GM21576 (cell line): ENCODE measurements around the gene CILP2.

Experiments
- ATAC-seq: cut with Tn5 transposase; IDR thresholded peaks from one replicate; pipeline ENCODE4 v1.9.1; 2021; ENCODE audit warnings: mild to moderate bottlenecking, moderate library complexity; ENCODE audit not compliant: unreplicated experiment

The CILP2 gene

GRCh38 chr19:19529783-19530422 is 8.2 kb upstream of the CILP2 start:
- ATAC-seq: no peak

GRCh38 chr19:19530423-19530804 is 7.7 kb upstream of the CILP2 start:
- no peak for ATAC-seq

GRCh38 chr19:19530889-19531288 is 7.2 kb upstream of the CILP2 start:
- ATAC-seq: no peak

GRCh38 chr19:19531951-19532805 is 5.9 kb upstream of the CILP2 start:
- ATAC-seq: no peak

- no peak for ATAC-seq
Measured at GRCh38 chr19:19532806-19533701, 5.0 kb upstream of the CILP2 start.

- ATAC-seq: no peak
Measured at GRCh38 chr19:19533841-19534240, 4.2 kb upstream of the CILP2 start.

- no peak for ATAC-seq
Measured at GRCh38 chr19:19534556-19535265, 3.4 kb upstream of the CILP2 start.

GRCh38 chr19:19535311-19536191 is 2.5 kb upstream of the CILP2 start:
- ATAC-seq: no peak

GRCh38 chr19:19537075-19538048 is 703 bp upstream of the CILP2 start:
- no peak for ATAC-seq

GRCh38 chr19:19538785-19539166 is 711 bp downstream of the CILP2 start:
- ATAC-seq: no peak

GRCh38 chr19:19539698-19540063 is 1.6 kb downstream of the CILP2 start:
- no peak for ATAC-seq

GRCh38 chr19:19540064-19540714 is 2.1 kb downstream of the CILP2 start:
- no peak for ATAC-seq

- no peak for ATAC-seq
Measured at GRCh38 chr19:19540715-19541515, 2.9 kb downstream of the CILP2 start.

- no peak for ATAC-seq
Measured at GRCh38 chr19:19541616-19542015, 3.6 kb downstream of the CILP2 start.

- no peak for ATAC-seq
Measured at GRCh38 chr19:19542507-19542906, 4.4 kb downstream of the CILP2 start.

- ATAC-seq: no peak
Measured at GRCh38 chr19:19543101-19543500, 5.0 kb downstream of the CILP2 start.

GRCh38 chr19:19543640-19544039 is 5.6 kb downstream of the CILP2 start:
- ATAC-seq: no peak
